Endothelial cell of umbilical vein (primary cell): ENCODE measurements around the gene NECAB2. TPM values are rescaled to one million over a fixed set of nuclear protein-coding genes. Genes with fewer than 3 reads are reported as not detected.

Experiments
- BruUV-seq: library from RNA; stranded (reverse); fragments of 400-500 nt; replicated peaks from 2 replicates; lab custom pipeline; 2021; lab: Mats Ljungman, UMichigan
- CTCF ChIA-PET: fragments of 300-600, 350-600 bp; sonication (Branson Sonifier 250); formaldehyde crosslinking; loops from one replicate; lab custom pipeline; 2021; ENCODE audit warnings: antibody characterized with exemption, inconsistent platforms; lab: Charles Lee
- POLR2A ChIA-PET: fragments of 300-600, 350-600 bp; sonication (Branson Sonifier 250); formaldehyde crosslinking; loops from one replicate; lab custom pipeline; 2021; ENCODE audit warnings: antibody characterized with exemption, inconsistent platforms; lab: Charles Lee
- DNase-seq: peaks from one replicate; pipeline ENCODE4 v3.0.0-alpha.2; 2011; ENCODE audit warnings: low read depth, low spot score
- FAIRE-seq: peaks from 2 replicates; lab custom pipeline; 2011; peaks lifted over from hg19 to GRCh38; lab: Jason Lieb, UNC
- H2AFZ ChIP-seq: 2 replicates; pipeline ENCODE4 v1.6.0; 2012; ENCODE audit warnings: low read depth, low read length, control low read depth, inconsistent platforms
- H3K27ac ChIP-seq: 2 replicates; pipeline ENCODE4 v1.5.1; 2011; ENCODE audit warnings: low read depth, mild to moderate bottlenecking, control low read depth, low read length, moderate library complexity; ENCODE audit not compliant: insufficient read depth
- H3K27me3 ChIP-seq, 2 experiments: 2 replicates each; pipeline versions ENCODE4 v1.6.0 to v1.6.1; 2011; ENCODE audit warnings: low read length in 2 of 2, mixed read lengths in 1 of 2; ENCODE audit not compliant: control insufficient read depth in 2 of 2, insufficient read depth in 2 of 2
- H3K36me3 ChIP-seq, 2 experiments: 2 replicates in 1 of 2; 3 replicates in 1 of 2; pipeline ENCODE4 v1.5.1; 2011; ENCODE audit warnings: low read length in 2 of 2, mild to moderate bottlenecking in 1 of 2, moderate library complexity in 1 of 2; ENCODE audit not compliant: control insufficient read depth in 2 of 2, insufficient read depth in 2 of 2; ENCODE audit errors: extremely low read depth in 1 of 2
- H3K4me1 ChIP-seq: 3 replicates; pipeline ENCODE4 v1.5.1; 2011; ENCODE audit warnings: mild to moderate bottlenecking, low read length; ENCODE audit not compliant: control insufficient read depth, insufficient read depth; ENCODE audit errors: extremely low read depth
- H3K4me2 ChIP-seq: 2 replicates; pipeline ENCODE4 v1.6.1; 2011; ENCODE audit warnings: low read length, control low read depth, mixed read lengths; ENCODE audit not compliant: insufficient read depth
- H3K4me3 ChIP-seq, 3 experiments: fragments of 200-600 bp in 1 of 3; sonication (generic), shearing (Covaris generic) in 1 of 3; replicated peaks in 1 of 3; 2 replicates each; pipeline ENCODE4 v1.5.1; 2011 to 2016; ENCODE audit warnings: control low read depth in 3 of 3, low read length in 3 of 3, mild to moderate bottlenecking in 2 of 3, inconsistent platforms in 1 of 3, low read depth in 1 of 3, moderate library complexity in 1 of 3; ENCODE audit not compliant: insufficient read depth in 1 of 3
- H3K79me2 ChIP-seq: 2 replicates; pipeline ENCODE4 v1.6.0; 2012; ENCODE audit warnings: low read length, inconsistent platforms; ENCODE audit not compliant: control insufficient read depth, insufficient read depth
- H3K9ac ChIP-seq: replicated peaks from 2 replicates; pipeline ENCODE3; 2011; ENCODE audit warnings: low read length, control low read depth; ENCODE audit not compliant: insufficient read depth; ENCODE audit errors: extremely low read depth
- H3K9me1 ChIP-seq: replicated peaks from 3 replicates; pipeline ENCODE4 v1.6.0; 2011; ENCODE audit warnings: mild to moderate bottlenecking, low read length; ENCODE audit not compliant: control insufficient read depth, insufficient read depth; ENCODE audit errors: extremely low read depth
- H3K9me3 ChIP-seq: replicated peaks from 2 replicates; pipeline ENCODE4 v1.5.1; 2012; ENCODE audit warnings: low read length, inconsistent platforms; ENCODE audit not compliant: control insufficient read depth, insufficient read depth
- H4K20me1 ChIP-seq: replicated peaks from 2 replicates; pipeline ENCODE3; 2011; ENCODE audit warnings: mild to moderate bottlenecking, low read length; ENCODE audit not compliant: control insufficient read depth, insufficient read depth; ENCODE audit errors: extremely low read depth
- EZH2 ChIP-seq: IDR thresholded peaks from 2 replicates; pipeline ENCODE4 v1.6.1; 2012; ENCODE audit warnings: borderline replicate concordance, low read depth, mild to moderate bottlenecking, moderate library complexity, low read length, inconsistent platforms; ENCODE audit not compliant: severe bottlenecking
- FOS ChIP-seq: IDR thresholded peaks from 2 replicates; pipeline ENCODE4 v1.6.1; 2011; ENCODE audit warnings: mild to moderate bottlenecking, low read length, moderate library complexity, borderline replicate concordance; ENCODE audit not compliant: insufficient read depth
- GATA2 ChIP-seq: IDR thresholded peaks from 2 replicates; pipeline ENCODE4 v1.7.0; 2011; ENCODE audit warnings: low read depth, mild to moderate bottlenecking, moderate library complexity, mixed read lengths, low read length; ENCODE audit not compliant: insufficient read length, insufficient read depth
- JUN ChIP-seq: IDR thresholded peaks from 2 replicates; pipeline ENCODE4 v1.6.1; 2011; ENCODE audit warnings: borderline replicate concordance, low read depth; ENCODE audit not compliant: insufficient read length, insufficient read depth
- MYC ChIP-seq: IDR thresholded peaks from one replicate; pipeline ENCODE4 v1.6.1; 2011; ENCODE audit warnings: mild to moderate bottlenecking, low read depth, low read length
- POLR2A ChIP-seq: IDR thresholded peaks from 2 replicates; pipeline ENCODE4 v1.6.1; 2012; ENCODE audit warnings: low read depth, mild to moderate bottlenecking, control low read depth, low read length
- dilution Hi-C: fragments of 300-500 bp; cut with MboI; formaldehyde crosslinking; loops from one replicate; pipeline ENCODE4 v1.15.0; 2019; ENCODE audit warnings: low sequenced_read_pairs; ENCODE audit not compliant: extremely low pct_ligation_motif_present
- intact Hi-C: fragments of 100-400 bp; cut with micrococcal nuclease; formaldehyde crosslinking; loops from one replicate; pipeline ENCODE4 v1.10.0; 2022
- polyA plus RNA-seq, 4 experiments: library from polyadenylated mRNA; depleted of rRNA in 3 of 4; stranded (reverse) in 3 of 4; unstranded in 1 of 4; fragments of >200 nt; gene quantifications; 2 replicates each; pipeline versions ENCODE4 v1.2.1 to v1.2.3, GENCODE V29; 2011 to 2012; ENCODE audit warnings: missing spikeins in 1 of 4
- total RNA-seq: library from RNA; stranded (reverse); gene quantifications from 2 replicates; pipeline ENCODE4 v1.2.3, GENCODE V29; 2021
- TF ChIP-seq, protein P1 (sequence below), 2 donors: IDR thresholded peaks; 1 replicate in 1 of 2; 2 replicates in 1 of 2; pipeline ENCODE4 v1.5.1; 2011; ENCODE audit warnings: low read length in 2 of 2, mild to moderate bottlenecking in 2 of 2, moderate library complexity in 2 of 2, control low read depth in 1 of 2, inconsistent platforms in 1 of 2, low read depth in 1 of 2; ENCODE audit not compliant: insufficient read depth in 1 of 2; ENCODE audit errors: extremely low read depth in 1 of 2
- TF ChIP-seq, protein P2 (sequence below): IDR thresholded peaks from 2 replicates; pipeline ENCODE4 v1.6.1; 2011; ENCODE audit not compliant: insufficient read depth, insufficient read length

The NECAB2 gene
- total and polyA plus RNA-seq, 2 donors (not counting 3 experiments of a cell fraction or from before 2014, with no cell fraction given), result 0.26 to 0.31 TPM

DNA sequence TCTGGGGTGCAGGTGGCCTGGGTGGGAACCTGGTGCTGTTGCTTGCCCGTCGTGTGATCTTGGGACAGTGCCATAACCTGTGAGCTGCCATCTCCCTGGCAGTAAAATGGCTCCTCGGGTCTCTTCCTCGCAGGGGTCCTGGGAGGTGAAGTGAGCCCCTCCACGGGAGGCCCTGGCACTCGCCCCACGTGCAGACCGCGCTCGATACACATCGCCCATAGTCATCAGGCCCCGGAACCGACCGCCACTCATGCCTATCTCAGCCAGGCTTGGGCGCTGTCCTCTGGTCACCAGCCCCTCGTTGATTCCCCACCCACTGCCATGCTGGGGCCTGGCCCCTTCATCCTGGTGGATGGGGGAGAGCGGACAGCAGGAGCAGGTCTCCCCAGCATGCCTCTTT, 36.5 kb upstream of the NECAB2 start:
- Histone ChIP-seq H3K4me1 (peaks cover 3% of the 10 kb centered on the region), H3K27ac (no peak overlapping the region), H3K9ac (no peak overlapping the region), H3K4me3 (no peak overlapping the region), H3K9me3 (no peaks in the 10 kb centered on the region), H2AFZ (no peak overlapping the region), H3K27me3 (no peaks in the 10 kb centered on the region), H3K9me1 (no peaks in the 10 kb centered on the region), H3K4me2 (no peak overlapping the region), H3K79me2 (no peaks in the 10 kb centered on the region), H4K20me1 (no peaks in the 10 kb centered on the region), H3K36me3 (no peaks in the 10 kb centered on the region)
- intact Hi-C loops (no loop called here), dilution Hi-C loops (no loop called here)
- CTCF ChIA-PET, result no interaction called here
- DNase-seq, result no peak
- no peak for FAIRE-seq
- BruUV-seq, result no TSS peak
- POLR2A ChIA-PET, result no interaction called here
- TF ChIP-seq FOS (no peak), GATA2 (no peak), EZH2 (no peak), POLR2A (no peak)
- TF ChIP-seq, protein P1, sequence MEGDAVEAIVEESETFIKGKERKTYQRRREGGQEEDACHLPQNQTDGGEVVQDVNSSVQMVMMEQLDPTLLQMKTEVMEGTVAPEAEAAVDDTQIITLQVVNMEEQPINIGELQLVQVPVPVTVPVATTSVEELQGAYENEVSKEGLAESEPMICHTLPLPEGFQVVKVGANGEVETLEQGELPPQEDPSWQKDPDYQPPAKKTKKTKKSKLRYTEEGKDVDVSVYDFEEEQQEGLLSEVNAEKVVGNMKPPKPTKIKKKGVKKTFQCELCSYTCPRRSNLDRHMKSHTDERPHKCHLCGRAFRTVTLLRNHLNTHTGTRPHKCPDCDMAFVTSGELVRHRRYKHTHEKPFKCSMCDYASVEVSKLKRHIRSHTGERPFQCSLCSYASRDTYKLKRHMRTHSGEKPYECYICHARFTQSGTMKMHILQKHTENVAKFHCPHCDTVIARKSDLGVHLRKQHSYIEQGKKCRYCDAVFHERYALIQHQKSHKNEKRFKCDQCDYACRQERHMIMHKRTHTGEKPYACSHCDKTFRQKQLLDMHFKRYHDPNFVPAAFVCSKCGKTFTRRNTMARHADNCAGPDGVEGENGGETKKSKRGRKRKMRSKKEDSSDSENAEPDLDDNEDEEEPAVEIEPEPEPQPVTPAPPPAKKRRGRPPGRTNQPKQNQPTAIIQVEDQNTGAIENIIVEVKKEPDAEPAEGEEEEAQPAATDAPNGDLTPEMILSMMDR (IDR thresholded peaks at IDR 0.05; ENCODE audit: extremely low read depth in 1 of 2, insufficient read depth in 1 of 2, low read depth in 1 of 2, low read length in 2 of 2), result no peak

DNA sequence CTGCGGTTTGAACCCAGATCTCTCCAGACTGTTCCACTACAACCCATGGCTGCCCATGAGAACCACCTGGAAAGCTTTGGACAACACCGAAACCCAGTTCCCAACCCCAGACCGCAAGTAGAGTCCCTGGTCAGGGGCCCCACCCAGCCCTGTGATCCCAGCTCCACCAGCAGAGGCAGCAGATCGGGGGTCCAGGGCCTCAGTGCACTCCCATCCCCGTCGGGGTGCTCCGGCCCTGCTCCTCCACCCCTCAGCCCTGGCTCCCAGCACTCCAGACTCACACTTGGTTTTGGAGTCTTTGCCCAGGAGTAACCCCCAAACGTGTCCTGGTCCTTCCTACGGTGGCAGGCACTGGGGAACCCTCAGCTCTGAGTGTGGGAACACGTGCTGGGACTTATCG, 35.7 kb upstream of the NECAB2 start:
- Histone ChIP-seq H3K27ac (no peak overlapping the region), H3K79me2 (no peaks in the 10 kb centered on the region), H3K27me3 (no peaks in the 10 kb centered on the region), H3K4me3 (no peak overlapping the region), H3K4me2 (no peak overlapping the region), H4K20me1 (no peaks in the 10 kb centered on the region), H3K4me1 (no peaks in the 10 kb centered on the region), H3K36me3 (no peaks in the 10 kb centered on the region), H3K9me1 (no peaks in the 10 kb centered on the region), H3K9ac (no peak overlapping the region), H3K9me3 (no peaks in the 10 kb centered on the region), H2AFZ (no peak overlapping the region)
- FAIRE-seq (no peak), DNase-seq (no peak)
- no peak for TF ChIP-seq MYC
- no peak for TF ChIP-seq JUN
- TF ChIP-seq EZH2, result no peak
- TF ChIP-seq, protein P1 (IDR thresholded peaks at IDR 0.05; ENCODE audit: extremely low read depth in 1 of 2, insufficient read depth in 1 of 2, low read depth in 1 of 2, low read length in 2 of 2), result no peak
- no peak for TF ChIP-seq POLR2A
- TF ChIP-seq, protein P2, sequence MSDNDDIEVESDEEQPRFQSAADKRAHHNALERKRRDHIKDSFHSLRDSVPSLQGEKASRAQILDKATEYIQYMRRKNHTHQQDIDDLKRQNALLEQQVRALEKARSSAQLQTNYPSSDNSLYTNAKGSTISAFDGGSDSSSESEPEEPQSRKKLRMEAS, result no peak
- BruUV-seq, result no TSS peak
- POLR2A ChIA-PET, result no interaction called here
- dilution Hi-C loops (no loop called here), intact Hi-C loops (no loop called here)
- CTCF ChIA-PET, result no interaction called here
